Mammary epithelial cell (primary cell): Measurements from ENCODE around the gene RABAC1.

Experiments used
- CTCF ChIP-seq, 2 donors: IDR thresholded peaks in 1 of 2; conservative IDR thresholded peaks in 1 of 2; 2 replicates each; pipeline ENCODE4 v1.5.1; 2011 to 2012; ENCODE audit warnings: inconsistent platforms in 2 of 2, low read length in 2 of 2, mild to moderate bottlenecking in 2 of 2, control low read depth in 1 of 2, low read depth in 1 of 2; ENCODE audit not compliant: insufficient read depth in 1 of 2; ENCODE audit errors: extremely low read depth in 1 of 2
- EZH2 ChIP-seq: IDR thresholded peaks from 2 replicates; pipeline ENCODE4 v1.6.1; 2012; ENCODE audit warnings: low read length, inconsistent platforms, borderline replicate concordance

GRCh38 chr19:41907994-41908615 lies 51.0 kb downstream of the RABAC1 start:
- TF ChIP-seq CTCF (conservative IDR thresholded peaks at IDR 0.05 in 1 of 2, IDR thresholded peaks at IDR 0.05 in 1 of 2; ENCODE audit: extremely low read depth in 1 of 2, insufficient read depth in 1 of 2, low read depth in 1 of 2, low read length in 2 of 2) (no peak), EZH2 (no peak)
